NCI-H446 treated with DMSO at 0.1 percent for 48 hours (cell line): ENCODE data around the gene PPP2R1A.
"Not testable (repeated sequence)": the region's sequence is repeated elsewhere in the genome, so short reads cannot be mapped to it uniquely, and the experiment has no call there.

Experiments
- DNase-seq: peaks from one replicate; lab custom pipeline; 2025; lab: John Stamatoyannopoulos, UW

The PPP2R1A gene

GRCh38 chr19:52244021-52244420 is 54.2 kb downstream of the PPP2R1A start:
- no peak for DNase-seq

GRCh38 chr19:52248241-52248640 is 58.4 kb downstream of the PPP2R1A start:
- no peak for DNase-seq

- DNase-seq = no peak
Observed at GRCh38 chr19:52258426-52258825, 68.6 kb downstream of the PPP2R1A start.

GRCh38 chr19:52265556-52265955 is 75.7 kb downstream of the PPP2R1A start:
- DNase-seq = not testable (repeated sequence)

- DNase-seq = peak; percentile 94
Observed at GRCh38 chr19:52269338-52270261, 79.7 kb downstream of the PPP2R1A start, which contains the start of gene ZNF766. ZNF766 (plus strand) TSS chr19:52269587; CDS start chr19:52269614, 27 bp downstream.

- DNase-seq = no peak
Observed at GRCh38 chr19:52270266-52270885, 80.5 kb downstream of the PPP2R1A start.

GRCh38 chr19:52273301-52273700 is 83.4 kb downstream of the PPP2R1A start:
- no peak for DNase-seq

- DNase-seq = no peak
Observed at GRCh38 chr19:52274191-52274590, 84.3 kb downstream of the PPP2R1A start.

GRCh38 chr19:52275988-52276387 is 86.1 kb downstream of the PPP2R1A start:
- DNase-seq = no peak

GRCh38 chr19:52277471-52277870 is 87.6 kb downstream of the PPP2R1A start:
- no peak for DNase-seq
